ENCODE results near the gene AGTPBP1. TPM values are rescaled to one million over a fixed set of nuclear protein-coding genes. Genes with fewer than 3 reads are reported as not detected.

Gene AGTPBP1
- total RNA-seq, 1 donor from 2014 or later: 18.1 TPM

- no peak for DNase-seq (ENCODE audit: low spot score)
These were observed 205.7 kb downstream of the AGTPBP1 start for GRCh38 chr9:85536076-85536475.

- no peak for DNase-seq (ENCODE audit: low spot score)
These were observed 207.4 kb downstream of the AGTPBP1 start for GRCh38 chr9:85534340-85534739.

GRCh38 chr9:85533538-85533937, 208.2 kb downstream of the AGTPBP1 start:
- no peak for DNase-seq (ENCODE audit: low spot score)

GRCh38 chr9:85530721-85531120, 211.0 kb downstream of the AGTPBP1 start:
- DNase-seq (ENCODE audit: low spot score): no peak

- no peak for DNase-seq (ENCODE audit: low spot score)
These were observed 213.1 kb downstream of the AGTPBP1 start for GRCh38 chr9:85528607-85529006.

- no peak for DNase-seq (ENCODE audit: low spot score)
These were observed 213.6 kb downstream of the AGTPBP1 start for GRCh38 chr9:85528142-85528541.

GRCh38 chr9:85527331-85528020, 214.3 kb downstream of the AGTPBP1 start:
- no peak for DNase-seq (ENCODE audit: low spot score)

- DNase-seq (ENCODE audit: low spot score): no peak
These were observed 217.2 kb downstream of the AGTPBP1 start for GRCh38 chr9:85524531-85524930.

- no peak for DNase-seq (ENCODE audit: low spot score)
These were observed 218.6 kb downstream of the AGTPBP1 start for GRCh38 chr9:85523202-85523601.

GRCh38 chr9:85522459-85523092, 219.2 kb downstream of the AGTPBP1 start:
- DNase-seq (ENCODE audit: low spot score): no peak

GRCh38 chr9:85521371-85522197, 220.2 kb downstream of the AGTPBP1 start:
- no peak for DNase-seq (ENCODE audit: low spot score)

GRCh38 chr9:85516976-85517637, 224.6 kb downstream of the AGTPBP1 start:
- DNase-seq (ENCODE audit: low spot score): no peak

GRCh38 chr9:85516455-85516854, 225.3 kb downstream of the AGTPBP1 start:
- DNase-seq (ENCODE audit: low spot score): no peak

GRCh38 chr9:85515021-85515420, 226.7 kb downstream of the AGTPBP1 start:
- DNase-seq (ENCODE audit: low spot score): no peak

GRCh38 chr9:85514256-85514655, 227.5 kb downstream of the AGTPBP1 start:
- DNase-seq (ENCODE audit: low spot score): no peak

GRCh38 chr9:85511746-85512145, 230.0 kb downstream of the AGTPBP1 start:
- DNase-seq (ENCODE audit: low spot score): no peak

GRCh38 chr9:85510830-85511504, 230.8 kb downstream of the AGTPBP1 start:
- no peak for DNase-seq (ENCODE audit: low spot score)

GRCh38 chr9:85508616-85509015, 233.1 kb downstream of the AGTPBP1 start:
- DNase-seq (ENCODE audit: low spot score): no peak

- no peak for DNase-seq (ENCODE audit: low spot score)
These were observed 236.1 kb downstream of the AGTPBP1 start for GRCh38 chr9:85505612-85506011.

- DNase-seq (ENCODE audit: low spot score): no peak
These were observed 238.7 kb downstream of the AGTPBP1 start for GRCh38 chr9:85502815-85503655.

- no peak for DNase-seq (ENCODE audit: low spot score)
These were observed 239.9 kb downstream of the AGTPBP1 start for GRCh38 chr9:85501882-85502281.
